Calu3 (cell line): Measurements from ENCODE around the gene CACNA2D1. TPM values are rescaled to one million over a fixed set of nuclear protein-coding genes. Genes with fewer than 3 reads are reported as not detected.

ENCODE experiments used
- BruUV-seq: library from RNA; stranded (reverse); fragments of 400-500 nt; replicated peaks from 2 replicates; lab custom pipeline; 2021; lab: Mats Ljungman, UMichigan
- CTCF ChIA-PET: fragments of 300-600 bp; sonication (Branson Sonifier 250); formaldehyde crosslinking; loops from one replicate; lab custom pipeline; 2022; ENCODE audit warnings: antibody characterized with exemption; lab: Charles Lee
- DNase-seq: peaks from one replicate; pipeline ENCODE4 v3.0.0; 2022
- H3K27ac Mint-ChIP-seq: one replicate; pipeline ENCODE4 v1.8.0; 2022; ENCODE audit warnings: mixed read lengths; ENCODE audit not compliant: unreplicated experiment
- H3K27me3 Mint-ChIP-seq: one replicate; pipeline ENCODE4 v1.8.0; 2022; ENCODE audit warnings: mixed read lengths; ENCODE audit not compliant: unreplicated experiment
- H3K36me3 Mint-ChIP-seq: one replicate; pipeline ENCODE4 v1.8.0; 2022; ENCODE audit warnings: mild to moderate bottlenecking, moderate library complexity, mixed read lengths; ENCODE audit not compliant: insufficient read depth, unreplicated experiment
- H3K4me1 Mint-ChIP-seq: one replicate; pipeline ENCODE4 v1.8.0; 2022; ENCODE audit warnings: mild to moderate bottlenecking, low read depth, mixed read lengths; ENCODE audit not compliant: unreplicated experiment
- H3K4me3 Mint-ChIP-seq: one replicate; pipeline ENCODE4 v1.8.0; 2022; ENCODE audit warnings: mild to moderate bottlenecking, low read depth, moderate library complexity, mixed read lengths; ENCODE audit not compliant: unreplicated experiment
- H3K9me3 Mint-ChIP-seq: one replicate; pipeline ENCODE4 v1.8.0; 2022; ENCODE audit warnings: low read depth, mixed read lengths; ENCODE audit not compliant: unreplicated experiment
- CTCF ChIP-seq: fragments of 200-600 bp; IDR thresholded peaks from one replicate; pipeline ENCODE4 v1.8.0; 2022; ENCODE audit warnings: antibody characterized with exemption; ENCODE audit not compliant: unreplicated experiment
- intact Hi-C: fragments of 100-400 bp; cut with micrococcal nuclease; formaldehyde crosslinking; loops from one replicate; pipeline ENCODE4 v1.10.0; 2022; ENCODE audit not compliant: unreplicated experiment
- total RNA-seq: library from RNA; stranded (reverse); gene quantifications from 2 replicates; pipeline ENCODE4 v1.2.3, GENCODE V29; 2022

Gene CACNA2D1
- total RNA-seq, 1 experiment from 2014 or later, result 10.4 TPM

- no peak overlapping the region for H3K4me3 Mint-ChIP-seq
- BruUV-seq, result no TSS peak
- CTCF ChIA-PET, result no interaction called here
- H3K9me3 Mint-ChIP-seq, result no peaks in the 10 kb centered on the region
- H3K4me1 Mint-ChIP-seq, result no peaks in the 10 kb centered on the region
- H3K36me3 Mint-ChIP-seq, result no peaks in the 10 kb centered on the region
- no peak overlapping the region for H3K27ac Mint-ChIP-seq
- TF ChIP-seq CTCF, result no peak
- no peak for DNase-seq
- intact Hi-C loops, result no loop called here
- H3K27me3 Mint-ChIP-seq, result no peaks in the 10 kb centered on the region
Measured at GRCh38 chr7:82376739-82377138, 66.8 kb downstream of the CACNA2D1 start.

GRCh38 chr7:82375713-82376112 is 67.9 kb downstream of the CACNA2D1 start:
- Mint-ChIP-seq H3K27ac (no peak overlapping the region), H3K36me3 (no peaks in the 10 kb centered on the region), H3K9me3 (no peaks in the 10 kb centered on the region), H3K4me1 (no peaks in the 10 kb centered on the region), H3K4me3 (no peak overlapping the region), H3K27me3 (no peaks in the 10 kb centered on the region)
- no TSS peak for BruUV-seq
- CTCF ChIA-PET, result no interaction called here
- no peak for TF ChIP-seq CTCF
- intact Hi-C loops, result no loop called here
- DNase-seq, result no peak

GRCh38 chr7:82375129-82375528 is 68.4 kb downstream of the CACNA2D1 start:
- H3K4me1 Mint-ChIP-seq, result no peaks in the 10 kb centered on the region
- no TSS peak for BruUV-seq
- no peaks in the 10 kb centered on the region for H3K27me3 Mint-ChIP-seq
- no peak overlapping the region for H3K4me3 Mint-ChIP-seq
- no peaks in the 10 kb centered on the region for H3K36me3 Mint-ChIP-seq
- no peak for DNase-seq
- H3K9me3 Mint-ChIP-seq, result no peaks in the 10 kb centered on the region
- intact Hi-C loops, result no loop called here
- no peak overlapping the region for H3K27ac Mint-ChIP-seq
- no peak for TF ChIP-seq CTCF
- CTCF ChIA-PET, result interaction anchor here (0.6 kb wide), 1 partner anchor 113 kb away, joined by 3 read pairs; no protein-coding TSS in a partner anchor

GRCh38 chr7:82373926-82374635 is 69.5 kb downstream of the CACNA2D1 start:
- Mint-ChIP-seq H3K27ac (no peak overlapping the region), H3K36me3 (no peaks in the 10 kb centered on the region), H3K27me3 (no peaks in the 10 kb centered on the region), H3K4me3 (no peak overlapping the region), H3K4me1 (no peaks in the 10 kb centered on the region), H3K9me3 (no peaks in the 10 kb centered on the region)
- intact Hi-C loops, result no loop called here
- no TSS peak for BruUV-seq
- no peak for DNase-seq
- TF ChIP-seq CTCF, result no peak
- CTCF ChIA-PET, result no interaction called here
